Heart right ventricle (tissue), 16 donors: ENCODE measurements around the gene PEX10. TPM values are rescaled to one million over a fixed set of nuclear protein-coding genes. Genes with fewer than 3 reads are reported as not detected.

Experiments used
- ATAC-seq, 8 donors: fragments of 200-7000 bp; cut with Tn5 transposase; one replicate each; pipeline ENCODE4 v1.9.1; 2020; ENCODE audit warnings: mild to moderate bottlenecking in 8 of 8, moderate library complexity in 8 of 8, moderate number of reproducible peaks in 1 of 8
- DNase-seq, 2 donors: peaks; one replicate each; pipeline ENCODE4 v3.0.0-alpha.2; 2020
- H3K27ac ChIP-seq, 10 donors: fragments of 200-600 bp; sonication (generic) in 2 of 10; one replicate each; pipeline versions ENCODE4 v1.5.0 to v1.8.0; 2020 to 2022; ENCODE audit warnings: mild to moderate bottlenecking in 3 of 10
- H3K27me3 ChIP-seq, 7 donors: fragments of 200-600 bp; one replicate each; pipeline ENCODE4 v1.8.0; 2021 to 2022; ENCODE audit warnings: mild to moderate bottlenecking in 2 of 7
- H3K36me3 ChIP-seq, 9 donors: fragments of 200-600 bp; sonication (generic) in 1 of 9; one replicate each; pipeline versions ENCODE4 v1.5.0 to v1.8.0; 2020 to 2022; ENCODE audit warnings: mild to moderate bottlenecking in 2 of 9
- H3K4me1 ChIP-seq, 9 donors: fragments of 200-600 bp; sonication (generic) in 1 of 9; one replicate each; pipeline versions ENCODE4 v1.5.0 to v1.8.0; 2020 to 2022; ENCODE audit warnings: mild to moderate bottlenecking in 4 of 9
- H3K4me3 ChIP-seq, 10 donors: fragments of 200-600 bp; sonication (generic) in 2 of 10; one replicate each; pipeline versions ENCODE4 v1.5.0 to v1.8.0; 2020 to 2022; ENCODE audit warnings: mild to moderate bottlenecking in 7 of 10, moderate library complexity in 2 of 10
- H3K9me3 ChIP-seq, 11 donors: fragments of 200-600 bp in 10 of 11; sonication (generic) in 2 of 11; one replicate each; pipeline versions ENCODE4 v1.5.0 to v1.8.0; 2013 to 2022; ENCODE audit warnings: mild to moderate bottlenecking in 2 of 11, control low read depth in 1 of 11, moderate library complexity in 1 of 11
- WGBS, 2 donors: extraction: QIAGEN DNeasy Blood & Tissue Kit; methylation state at CpG; one replicate each; pipeline ENCODE4 v1.1.7; 2013; ENCODE audit warnings: inconsistent platforms in 1 of 2; 5-methylcytosine and 5-hydroxymethylcytosine counted together
- intact Hi-C, 10 donors: fragments of 100-400 bp; cut with DNase I; formaldehyde crosslinking; loops; one replicate each; pipeline versions ENCODE4 v1.11.1 to v1.14.2; 2022
- polyA plus RNA-seq, 2 donors: library from polyadenylated mRNA; stranded (reverse); fragments of 200-250 nt; gene quantifications; one replicate each; pipeline ENCODE4 v1.2.3, GENCODE V29; 2013
- total RNA-seq, 10 donors: library from RNA; stranded (reverse); fragmentation: NEBNext Ultra II Directional in 3 of 10; extraction: Animal tissue kit (Norgen Biotek cat#: 25700) in 3 of 10; gene quantifications; one replicate each; pipeline versions ENCODE4 v1.2.1 to v1.2.4, GENCODE V29; 2021 to 2023
- TF ChIP-seq, protein P1 (sequence below), 9 donors: fragments of 200-600 bp; sonication (generic) in 2 of 9; IDR thresholded peaks; one replicate each; pipeline versions ENCODE4 v1.5.0 to v1.8.0; 2021 to 2022; ENCODE audit warnings: antibody characterized with exemption in 9 of 9, mild to moderate bottlenecking in 5 of 9, moderate library complexity in 1 of 9
- donor health status: Arrhythmogenic right ventricular cardiomyopathy.
- donor health status: ischemic (EF 13 %, LVEDD 7.1; RV severe dilation, severe dysfunction).
- donor health status: healthy with polysubstance abuse.
- donor health status: DM: no; HTN: yes; CAD: no.
- donor health status: DM: no; HTN: no; CAD: no.
- donor health status: ischemic (EF 25% LVEDD 6.9; RV normal size, moderate dysfunction).
- donor health status: ischemic (EF 25% LVEDD 5.7; RV mildly dilated, moderate dysfunction).
- donor health status: healthy.
- donor health status: DM: yes; HTN: yes; CAD: no.
- donor health status: Ischemic cardiomyopathy.
- donor health status: ischemic (EF 35%, LVEDD 5.7; RV mildly dilated, moderate dysfunction).
- donor health status: nonischemic (EF 11% LVEDD 7.7; RV severe dilation, severe dysfunction).
- donor health status: DM: yes; HTN: yes; CAD: no.
- donor health status: PGD.
- donor health status: ischemic (EF 29% LVEDD 5.4; RV normal size, mild dysfunction).
- donor health status: nonischemic (EF 23%, LVEDD 6.1; RV moderate dilation, normal function).

PEX10 gene
- total and polyA plus RNA-seq, 12 donors, result 13.7 to 26.0 (median 18.5) TPM

DNA sequence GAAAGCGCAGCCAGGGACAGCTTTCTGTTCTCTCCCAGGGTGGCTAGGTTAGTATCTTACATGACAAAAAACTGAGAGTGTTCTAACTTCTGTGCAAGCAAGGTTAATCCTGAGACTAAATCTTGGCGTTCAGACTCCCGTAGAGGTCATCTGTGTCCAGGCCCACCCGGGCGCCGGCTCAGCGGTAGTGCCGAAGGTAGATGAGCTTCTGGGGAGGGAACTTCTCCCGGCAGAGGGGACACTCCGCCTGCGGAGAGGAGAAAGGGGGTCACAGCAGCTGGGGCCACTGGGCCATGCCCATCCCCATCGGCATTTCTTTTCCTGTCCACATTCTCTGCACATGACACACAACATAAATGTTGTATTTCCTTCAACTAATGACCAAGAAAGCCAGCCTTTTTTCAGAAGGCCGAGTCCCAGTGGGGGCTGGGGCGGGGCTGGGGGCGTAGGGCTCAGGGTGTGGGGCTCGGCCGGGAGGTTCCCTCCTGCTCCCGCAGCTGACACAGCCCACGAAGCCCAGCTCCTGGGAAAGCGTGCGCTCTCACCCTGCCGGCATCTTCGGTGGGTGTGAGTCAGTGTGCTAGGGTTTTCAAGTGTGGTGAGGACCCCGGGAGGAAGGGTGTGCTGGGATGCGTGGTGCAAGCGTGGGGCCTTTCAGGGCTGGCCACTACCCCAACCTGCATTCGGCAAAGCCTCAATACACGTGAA is 6.6 kb downstream of the PEX10 start:
- DNase-seq, result peak in 1 of 2 donors; percentile 9
- TF ChIP-seq, protein P1, sequence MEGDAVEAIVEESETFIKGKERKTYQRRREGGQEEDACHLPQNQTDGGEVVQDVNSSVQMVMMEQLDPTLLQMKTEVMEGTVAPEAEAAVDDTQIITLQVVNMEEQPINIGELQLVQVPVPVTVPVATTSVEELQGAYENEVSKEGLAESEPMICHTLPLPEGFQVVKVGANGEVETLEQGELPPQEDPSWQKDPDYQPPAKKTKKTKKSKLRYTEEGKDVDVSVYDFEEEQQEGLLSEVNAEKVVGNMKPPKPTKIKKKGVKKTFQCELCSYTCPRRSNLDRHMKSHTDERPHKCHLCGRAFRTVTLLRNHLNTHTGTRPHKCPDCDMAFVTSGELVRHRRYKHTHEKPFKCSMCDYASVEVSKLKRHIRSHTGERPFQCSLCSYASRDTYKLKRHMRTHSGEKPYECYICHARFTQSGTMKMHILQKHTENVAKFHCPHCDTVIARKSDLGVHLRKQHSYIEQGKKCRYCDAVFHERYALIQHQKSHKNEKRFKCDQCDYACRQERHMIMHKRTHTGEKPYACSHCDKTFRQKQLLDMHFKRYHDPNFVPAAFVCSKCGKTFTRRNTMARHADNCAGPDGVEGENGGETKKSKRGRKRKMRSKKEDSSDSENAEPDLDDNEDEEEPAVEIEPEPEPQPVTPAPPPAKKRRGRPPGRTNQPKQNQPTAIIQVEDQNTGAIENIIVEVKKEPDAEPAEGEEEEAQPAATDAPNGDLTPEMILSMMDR (IDR thresholded peaks at IDR 0.05), result no peak
- ATAC-seq, result no peak
- peaks cover 0 to 90% (median 52%) of the 10 kb centered on the region in 9 donors for H3K36me3 ChIP-seq
- peaks cover 0 to 8% (median 0%) of the 10 kb centered on the region in 9 donors for H3K4me1 ChIP-seq
- no peak overlapping the region for H3K4me3 ChIP-seq
- H3K27ac ChIP-seq, result no peak overlapping the region
- H3K27me3 ChIP-seq, result no peaks in the 10 kb centered on the region
- WGBS, 2 donors, result 82% methylated on average over 28 of the region's 28 CpGs
- intact Hi-C loops, result no loop called here
- no peaks in the 10 kb centered on the region for H3K9me3 ChIP-seq

DNA sequence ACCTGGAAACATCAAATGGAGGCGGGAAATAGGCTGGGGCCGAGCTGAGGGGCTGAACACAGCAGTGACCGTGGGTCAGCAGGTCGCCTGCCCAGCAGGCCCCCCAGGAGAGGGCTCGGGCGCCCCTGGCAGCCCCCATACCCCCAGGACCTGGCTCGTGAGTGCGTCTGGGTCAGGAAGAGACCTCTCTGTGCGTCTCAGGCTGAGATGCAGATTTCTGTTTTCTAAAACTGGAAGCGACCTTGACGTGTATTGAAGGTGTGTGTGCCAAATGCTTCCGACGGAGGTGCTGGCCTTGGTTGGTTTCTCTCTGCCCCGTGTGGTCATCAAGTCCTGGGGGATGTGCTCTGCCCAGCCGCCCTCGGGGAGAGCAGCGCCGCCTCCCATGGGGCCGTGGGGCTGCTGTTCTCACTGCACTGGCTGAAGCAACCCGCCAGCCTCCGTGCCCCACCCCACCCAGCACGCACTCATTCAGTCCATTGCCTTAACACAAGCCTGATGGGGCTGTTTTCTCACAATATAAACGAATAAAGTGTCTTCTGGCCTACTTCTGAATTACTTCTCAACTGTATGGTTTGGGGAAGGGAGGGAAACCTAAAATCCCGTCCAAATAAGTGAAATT is 7.4 kb downstream of the PEX10 start:
- Histone ChIP-seq H3K27me3 (no peaks in the 10 kb centered on the region), H3K36me3 (peaks cover 0 to 94% (median 57%) of the 10 kb centered on the region in 9 donors), H3K9me3 (no peaks in the 10 kb centered on the region), H3K4me1 (peaks cover 0 to 8% (median 0%) of the 10 kb centered on the region in 9 donors), H3K4me3 (no peak overlapping the region), H3K27ac (no peak overlapping the region)
- TF ChIP-seq, protein P1 (IDR thresholded peaks at IDR 0.05), result no peak
- DNase-seq (no peak), ATAC-seq (no peak)
- WGBS, 2 donors, result 72 to 79% methylated on average over 24 of the region's 24 CpGs
- intact Hi-C loops, result no loop called here

DNA sequence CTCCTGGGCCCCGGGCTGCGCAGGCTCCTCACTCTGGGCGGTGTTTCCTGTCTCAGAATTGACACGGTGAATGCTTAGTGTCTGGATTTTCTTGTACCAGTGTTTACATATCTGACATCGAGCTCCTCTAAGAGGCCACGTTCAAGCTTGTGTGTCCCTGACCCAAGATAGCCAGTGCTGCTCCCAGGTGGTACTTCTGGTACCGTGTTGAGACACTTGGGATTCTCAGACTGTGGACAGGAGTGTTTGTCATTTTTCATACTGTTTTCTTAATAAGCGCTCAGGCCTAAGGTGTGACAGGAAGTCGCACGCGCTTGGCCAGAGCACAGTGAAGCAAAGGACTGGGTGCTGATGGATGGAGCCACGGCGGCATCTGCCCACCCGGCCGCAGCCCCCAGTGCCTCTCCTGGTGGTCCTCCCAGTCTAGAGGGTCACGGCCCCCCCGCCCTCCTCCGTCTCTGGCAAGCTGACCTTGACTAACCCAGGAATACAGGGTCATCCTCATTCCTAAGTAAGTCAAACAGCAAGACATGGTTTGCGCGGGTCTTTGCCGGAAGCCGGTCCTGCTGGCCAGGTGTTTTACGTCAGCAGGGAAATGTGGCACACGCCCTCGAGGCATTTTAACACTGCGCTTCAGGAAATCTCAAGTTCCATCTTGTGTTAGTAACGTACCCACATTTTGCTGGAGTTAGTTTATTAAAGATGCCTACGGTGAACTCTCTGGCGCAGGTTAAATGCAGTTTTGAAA is 8.0 kb downstream of the PEX10 start:
- Histone ChIP-seq H3K4me3 (no peak overlapping the region), H3K27me3 (no peaks in the 10 kb centered on the region), H3K27ac (no peak overlapping the region), H3K9me3 (no peaks in the 10 kb centered on the region), H3K36me3 (peaks cover 0 to 94% (median 64%) of the 10 kb centered on the region in 9 donors), H3K4me1 (peaks cover 0 to 6% (median 0%) of the 10 kb centered on the region in 9 donors)
- TF ChIP-seq, protein P1 (IDR thresholded peaks at IDR 0.05), result no peak
- intact Hi-C loops, result no loop called here
- DNase-seq (peak in 1 of 2 donors; percentile 2), ATAC-seq (no peak)
- 78 to 82% methylated on average over 29 of the region's 29 CpGs for WGBS, 2 donors

DNA sequence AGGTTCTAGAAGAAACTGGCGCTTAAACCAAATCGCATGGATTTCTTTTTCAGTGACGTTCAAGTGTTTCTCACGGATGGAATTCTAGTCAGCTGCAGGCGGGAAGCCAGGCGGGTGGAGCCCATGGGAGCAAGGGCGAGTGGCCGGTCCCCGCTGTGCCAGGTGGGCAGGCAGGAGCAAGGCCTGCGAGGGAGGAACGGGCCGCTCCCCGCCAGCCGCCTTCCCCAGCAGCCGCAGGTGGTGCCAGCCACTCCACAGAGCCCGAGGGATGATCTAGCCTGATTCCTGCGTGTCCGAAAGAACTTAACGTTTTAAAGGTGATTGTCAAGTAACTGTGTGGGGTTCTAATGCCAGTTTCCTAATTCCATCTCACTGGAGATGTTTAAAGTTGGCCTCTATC is 9.1 kb downstream of the PEX10 start:
- Histone ChIP-seq H3K27ac (no peak overlapping the region), H3K4me3 (no peak overlapping the region), H3K4me1 (no peaks in the 10 kb centered on the region), H3K27me3 (no peaks in the 10 kb centered on the region), H3K36me3 (peaks cover 0 to 97% (median 69%) of the 10 kb centered on the region in 9 donors), H3K9me3 (no peaks in the 10 kb centered on the region)
- 83 to 84% methylated on average over 19 of the region's 19 CpGs for WGBS, 2 donors
- ATAC-seq (no peak), DNase-seq (peak in 1 of 2 donors; percentile 12)
- TF ChIP-seq, protein P1 (IDR thresholded peaks at IDR 0.05), result no peak
- intact Hi-C loops, result no loop called here
